Erythroblast (primary cell): Measurements from ENCODE around the gene SENP3.
A peak's percentile ranks its signal among the peaks of the same experiment; 100 is the strongest.

ENCODE experiments used
- DNase-seq, 2 experiments: peaks; one replicate each; lab custom pipeline; 2025; lab: John Stamatoyannopoulos, UW
- GATA1 ChIP-seq: IDR thresholded peaks from 2 replicates; pipeline ENCODE4 v1.6.1; 2011; ENCODE audit warnings: low read depth, mild to moderate bottlenecking, control low read depth, low read length, moderate library complexity
- POLR2A ChIP-seq: IDR thresholded peaks from 2 replicates; pipeline ENCODE4 v1.6.1; 2011; ENCODE audit warnings: mild to moderate bottlenecking, low read length

The SENP3 gene

DNA sequence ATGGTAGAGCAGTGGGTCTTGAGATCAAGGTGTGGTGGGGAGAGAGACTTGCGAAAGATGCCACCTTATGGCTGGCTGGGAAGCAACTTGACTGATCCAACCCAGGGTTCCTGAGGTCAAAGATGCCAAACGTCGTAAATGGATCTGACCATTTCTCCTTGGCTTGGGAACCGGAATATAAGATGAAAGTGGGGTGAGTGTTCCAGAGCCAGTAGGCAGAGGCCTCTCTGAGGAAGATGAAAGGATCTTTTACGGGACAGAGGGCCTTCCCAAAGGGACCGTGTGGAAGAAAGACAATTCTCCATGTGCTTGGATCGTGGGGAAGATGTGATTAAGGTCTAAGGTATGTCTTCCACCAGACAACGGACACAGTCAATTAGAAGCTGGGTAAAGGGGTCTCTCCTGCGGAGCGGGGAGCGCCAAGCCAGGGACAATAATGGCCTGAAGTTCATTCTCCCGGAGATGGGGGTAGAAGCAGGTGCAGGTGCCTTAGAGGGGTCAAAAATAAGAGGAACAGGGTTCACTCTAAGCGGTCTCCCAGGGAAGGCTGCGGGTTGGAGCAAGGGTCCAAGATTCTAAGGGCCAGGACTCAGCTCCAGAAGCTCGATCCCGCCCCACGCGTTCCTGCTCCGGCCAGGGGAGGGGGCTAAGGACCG lies 52.2 kb downstream of the SENP3 start:
- DNase-seq: peak; percentile 36 to 46
- TF ChIP-seq POLR2A (no peak), GATA1 (no peak)

DNA sequence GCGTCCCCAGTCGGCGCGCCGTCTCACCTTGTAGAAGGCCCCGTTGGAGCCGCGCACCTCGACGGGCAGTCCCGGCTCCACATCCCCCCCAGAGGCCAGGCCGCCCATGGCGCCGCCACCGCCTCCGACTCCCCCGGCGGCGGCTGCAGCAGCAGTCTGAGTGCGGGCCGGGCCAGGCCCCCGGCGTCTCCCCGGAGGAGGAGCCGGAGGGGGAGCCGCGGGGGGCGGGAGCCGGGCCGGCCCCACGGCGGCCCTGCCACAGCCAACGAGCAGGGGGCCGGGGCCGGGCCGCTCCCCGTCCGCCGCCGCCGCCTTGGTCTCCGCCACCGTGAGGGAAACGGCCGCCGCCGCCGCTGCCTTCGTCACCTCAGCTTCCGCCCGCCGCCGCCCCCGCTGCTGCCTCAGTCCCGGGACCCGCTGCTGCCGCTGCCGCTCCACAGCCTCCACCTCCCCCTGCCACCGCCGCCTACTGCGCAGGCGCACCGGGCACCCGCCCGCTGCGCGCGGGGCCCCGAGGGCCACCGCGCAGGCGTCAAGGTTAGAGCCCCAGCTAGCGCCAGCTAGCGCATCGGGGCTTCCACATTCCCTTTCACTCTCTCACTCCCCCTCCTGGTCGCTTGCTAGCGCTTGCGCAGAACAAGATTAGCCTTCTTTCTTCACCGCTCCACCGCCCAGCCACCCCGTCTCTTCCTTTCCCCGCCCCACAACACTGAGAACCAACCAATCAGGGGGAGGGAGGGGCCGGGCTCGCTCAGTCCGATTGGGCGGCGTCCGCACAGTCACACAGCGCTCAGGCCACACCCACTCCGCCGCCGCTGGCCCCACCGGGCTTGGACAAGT lies 52.9 kb downstream of the SENP3 start, which contains the start of gene FXR2:
FXR2 (minus strand) TSS at position 473 of the 840 bp plus-strand sequence; CDS start at position 108, 365 bp downstream.
- TF ChIP-seq POLR2A (peak; percentile 57), GATA1 (no peak)
- DNase-seq: peak; percentile 100

DNA sequence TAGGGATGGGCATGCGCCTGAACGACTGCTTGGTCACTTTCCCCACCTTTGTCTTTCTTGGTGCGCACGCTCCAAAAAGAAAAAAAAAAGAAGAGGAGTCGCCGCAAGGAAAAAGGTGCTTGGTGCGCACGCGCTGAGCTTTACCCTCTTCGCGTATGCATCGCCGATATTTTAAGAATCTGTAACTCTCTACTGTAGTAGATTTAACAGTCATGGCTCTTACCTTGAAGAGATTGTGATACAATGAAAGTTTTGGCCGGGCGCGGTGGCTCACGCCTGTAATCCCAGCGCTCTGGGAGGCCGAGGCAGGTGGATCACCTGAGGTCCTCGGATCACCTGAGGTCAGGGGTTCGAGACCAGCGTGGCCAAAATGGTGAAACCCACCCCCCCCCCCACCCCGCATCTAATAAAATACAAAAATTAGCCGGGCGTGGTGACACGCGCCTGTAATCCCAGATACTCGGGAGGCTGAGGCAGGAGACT lies 53.6 kb downstream of the SENP3 start:
- DNase-seq: no peak
- TF ChIP-seq GATA1 (no peak), POLR2A (no peak)

DNA sequence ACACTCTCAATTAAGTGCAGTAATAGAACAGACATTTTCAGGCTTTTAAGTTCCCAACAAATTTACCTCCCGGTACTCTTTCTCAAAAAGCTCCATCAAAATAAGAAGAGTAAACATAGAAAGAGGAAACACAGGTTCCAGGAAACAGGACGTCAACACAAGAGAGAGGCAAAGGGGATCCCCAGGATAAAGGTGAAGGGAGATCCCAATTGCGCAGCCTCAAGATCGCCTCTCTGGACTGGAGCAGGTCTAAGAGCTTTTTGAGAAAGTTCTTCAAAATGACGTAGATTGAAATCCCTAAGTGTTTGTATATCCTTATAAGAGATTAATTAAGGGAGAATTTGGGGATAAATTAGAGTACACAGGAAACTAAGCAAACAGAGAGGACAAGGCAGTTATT lies 56.9 kb downstream of the SENP3 start:
- no peak for TF ChIP-seq POLR2A

DNA sequence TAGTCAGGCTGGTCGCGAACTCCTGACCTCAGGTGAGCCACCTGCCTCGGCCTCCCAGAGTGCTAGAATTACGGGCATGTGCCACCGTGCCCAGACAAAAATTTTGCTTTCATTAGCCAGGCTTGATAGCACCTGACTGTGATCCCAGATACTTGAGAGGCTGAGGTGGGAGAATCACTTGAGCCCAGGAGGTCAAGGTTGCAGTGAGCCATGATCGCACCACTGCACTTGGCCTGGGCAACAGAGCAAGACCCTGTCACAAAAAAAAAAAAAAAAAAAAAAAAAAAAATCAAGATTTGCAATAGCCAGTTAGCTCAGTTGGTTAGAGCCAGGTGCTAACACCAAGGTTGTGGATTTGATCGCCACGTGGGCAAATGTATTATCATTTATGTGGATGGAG lies 59.1 kb downstream of the SENP3 start:
- no peak for TF ChIP-seq GATA1
- no peak for TF ChIP-seq POLR2A

More for the DNA sequence above, 56.9 kb downstream of the SENP3 start:
- DNase-seq: no peak

More for the DNA sequence above, 59.1 kb downstream of the SENP3 start:
- no peak for DNase-seq
